Osteoblast (primary cell): ENCODE results near the gene FAM162B. TPM values are rescaled to one million over a fixed set of nuclear protein-coding genes. Genes with fewer than 3 reads are reported as not detected.
"Not testable (repeated sequence)": the region's sequence is repeated elsewhere in the genome, so short reads cannot be mapped to it uniquely, and the experiment has no call there.

Experiments used
- DNase-seq: peaks from one replicate; pipeline ENCODE4 v3.0.0; 2011; ENCODE audit warnings: low spot score, mixed read lengths; ENCODE audit not compliant: insufficient read length; ENCODE audit errors: missing footprints
- H2AFZ ChIP-seq: 2 replicates; pipeline ENCODE4 v1.6.0; 2011; ENCODE audit warnings: mild to moderate bottlenecking, low read length
- H3K27ac ChIP-seq: 2 replicates; pipeline ENCODE4 v1.5.1; 2011; ENCODE audit warnings: mild to moderate bottlenecking, low read depth, low read length, moderate library complexity
- H3K27me3 ChIP-seq: 2 replicates; pipeline ENCODE4 v1.6.0; 2012; ENCODE audit warnings: mild to moderate bottlenecking, control low read depth, inconsistent platforms, low read length, moderate library complexity; ENCODE audit not compliant: insufficient read depth
- H3K36me3 ChIP-seq: 2 replicates; pipeline ENCODE4 v1.5.1; 2011; ENCODE audit warnings: mild to moderate bottlenecking, low read length, control low read depth, moderate library complexity; ENCODE audit not compliant: insufficient read depth
- H3K4me1 ChIP-seq: 2 replicates; pipeline ENCODE4 v1.5.1; 2011; ENCODE audit warnings: mild to moderate bottlenecking, low read length, control low read depth, moderate library complexity; ENCODE audit not compliant: insufficient read depth
- H3K4me2 ChIP-seq: 2 replicates; pipeline ENCODE4 v1.6.0; 2011; ENCODE audit warnings: mild to moderate bottlenecking, low read length; ENCODE audit not compliant: insufficient read depth
- H3K4me3 ChIP-seq: fragments of 200-600 bp; sonication (generic); 3 replicates; pipeline ENCODE4 v1.5.1; 2012; ENCODE audit warnings: mild to moderate bottlenecking, low read length, inconsistent platforms; ENCODE audit not compliant: insufficient read depth
- H3K79me2 ChIP-seq: 2 replicates; pipeline ENCODE4 v1.6.0; 2012; ENCODE audit warnings: mild to moderate bottlenecking, low read length, control low read depth, inconsistent platforms; ENCODE audit not compliant: insufficient read depth
- H3K9me3 ChIP-seq: 2 replicates; pipeline ENCODE4 v1.5.1; 2011; ENCODE audit warnings: low read depth, low read length, control low read depth
- H4K20me1 ChIP-seq: 2 replicates; pipeline ENCODE4 v1.6.0; 2012; ENCODE audit warnings: mild to moderate bottlenecking, low read length, control low read depth; ENCODE audit not compliant: insufficient read depth
- total RNA-seq: library from RNA; depleted of rRNA; stranded (reverse); fragments of >200 nt; gene quantifications from 2 replicates; pipeline ENCODE4 v1.2.3, GENCODE V29; 2012
- TF ChIP-seq, protein P1 (sequence below): IDR thresholded peaks from 2 replicates; pipeline ENCODE4 v1.5.1; 2011; ENCODE audit warnings: mild to moderate bottlenecking, low read depth, low read length, moderate library complexity; ENCODE audit errors: extremely low read depth

Gene FAM162B
- total RNA-seq, 1 donor, result 0.36 TPM

DNA sequence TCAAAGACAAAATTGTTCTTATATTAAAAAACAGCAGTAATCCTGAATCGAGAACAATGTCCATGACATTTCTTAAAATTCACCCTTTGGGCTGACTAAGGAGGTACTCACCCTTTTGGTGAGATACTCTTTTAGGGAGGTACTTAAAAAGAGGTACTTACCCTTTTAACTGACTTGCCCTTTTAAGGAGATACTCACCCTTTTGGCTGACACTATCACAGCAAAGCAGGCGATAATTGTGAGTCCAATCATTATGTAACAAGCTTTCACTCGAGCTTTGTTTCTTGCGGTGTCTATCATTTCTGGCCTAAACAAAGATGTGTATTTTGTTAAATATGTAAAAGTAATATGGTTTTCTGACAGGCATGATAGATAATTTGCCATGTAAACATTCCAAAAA, 3.7 kb downstream of the FAM162B start:
- Histone ChIP-seq H3K36me3 (no peaks in the 10 kb centered on the region), H3K4me1 (no peaks in the 10 kb centered on the region), H3K4me3 (no peak overlapping the region), H3K27ac (no peak overlapping the region), H3K9me3 (no peaks in the 10 kb centered on the region), H2AFZ (peak overlapping the region; percentile 3), H3K4me2 (no peak overlapping the region), H3K79me2 (no peaks in the 10 kb centered on the region), H4K20me1 (no peaks in the 10 kb centered on the region), H3K27me3 (peaks cover 32% of the 10 kb centered on the region)
- no peak for DNase-seq
- TF ChIP-seq, protein P1, sequence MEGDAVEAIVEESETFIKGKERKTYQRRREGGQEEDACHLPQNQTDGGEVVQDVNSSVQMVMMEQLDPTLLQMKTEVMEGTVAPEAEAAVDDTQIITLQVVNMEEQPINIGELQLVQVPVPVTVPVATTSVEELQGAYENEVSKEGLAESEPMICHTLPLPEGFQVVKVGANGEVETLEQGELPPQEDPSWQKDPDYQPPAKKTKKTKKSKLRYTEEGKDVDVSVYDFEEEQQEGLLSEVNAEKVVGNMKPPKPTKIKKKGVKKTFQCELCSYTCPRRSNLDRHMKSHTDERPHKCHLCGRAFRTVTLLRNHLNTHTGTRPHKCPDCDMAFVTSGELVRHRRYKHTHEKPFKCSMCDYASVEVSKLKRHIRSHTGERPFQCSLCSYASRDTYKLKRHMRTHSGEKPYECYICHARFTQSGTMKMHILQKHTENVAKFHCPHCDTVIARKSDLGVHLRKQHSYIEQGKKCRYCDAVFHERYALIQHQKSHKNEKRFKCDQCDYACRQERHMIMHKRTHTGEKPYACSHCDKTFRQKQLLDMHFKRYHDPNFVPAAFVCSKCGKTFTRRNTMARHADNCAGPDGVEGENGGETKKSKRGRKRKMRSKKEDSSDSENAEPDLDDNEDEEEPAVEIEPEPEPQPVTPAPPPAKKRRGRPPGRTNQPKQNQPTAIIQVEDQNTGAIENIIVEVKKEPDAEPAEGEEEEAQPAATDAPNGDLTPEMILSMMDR, result no peak

DNA sequence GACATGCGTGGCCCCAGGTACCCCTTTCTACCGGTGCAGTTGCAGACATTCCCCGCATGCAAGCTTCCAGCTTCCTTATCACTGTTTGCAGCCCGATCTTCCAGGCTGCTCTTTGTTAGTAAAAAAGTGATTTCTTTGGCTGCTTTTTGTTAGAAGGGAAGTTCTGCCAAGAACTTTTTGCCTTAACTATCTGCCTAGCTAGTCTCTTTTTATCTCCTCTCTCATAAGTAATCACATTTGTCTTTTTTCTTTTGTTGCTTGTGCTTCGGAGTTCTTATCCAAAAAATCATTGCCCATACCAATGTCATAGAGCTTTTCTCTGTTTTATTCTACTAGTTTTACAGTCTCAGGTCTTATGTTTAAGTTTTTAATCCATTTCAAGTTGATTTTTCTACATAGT, 20.3 kb downstream of the FAM162B start:
- DNase-seq, result no peak
- Histone ChIP-seq H3K4me3 (no peak overlapping the region), H3K79me2 (no peaks in the 10 kb centered on the region), H3K4me2 (no peak overlapping the region), H3K36me3 (no peaks in the 10 kb centered on the region), H3K9me3 (no peaks in the 10 kb centered on the region), H4K20me1 (no peaks in the 10 kb centered on the region), H3K4me1 (no peaks in the 10 kb centered on the region), H3K27me3 (no peaks in the 10 kb centered on the region), H3K27ac (no peak overlapping the region), H2AFZ (no peak overlapping the region)
- TF ChIP-seq, protein P1, result no peak

DNA sequence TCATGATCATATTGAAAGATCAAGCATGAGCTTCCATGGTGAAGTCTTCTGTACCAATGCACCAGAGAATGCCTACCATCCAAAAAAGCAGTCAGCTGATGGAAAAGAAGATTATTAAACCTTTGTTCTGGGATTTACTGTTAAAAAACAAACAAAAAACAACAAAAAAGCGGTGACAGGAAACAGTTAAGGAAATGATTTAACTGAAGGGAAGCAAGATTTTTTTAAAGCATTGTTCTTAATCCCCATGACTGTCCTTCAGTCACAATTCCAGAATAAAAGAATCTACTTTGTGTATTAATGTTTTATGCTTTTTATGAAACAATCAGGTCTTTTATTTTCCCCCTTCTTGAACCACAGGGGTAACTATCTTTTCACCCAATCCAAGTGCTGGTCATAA, 23.9 kb downstream of the FAM162B start:
- Histone ChIP-seq H3K79me2 (no peaks in the 10 kb centered on the region), H4K20me1 (no peaks in the 10 kb centered on the region), H3K4me1 (no peaks in the 10 kb centered on the region), H3K36me3 (no peaks in the 10 kb centered on the region), H3K27me3 (no peaks in the 10 kb centered on the region), H3K27ac (no peak overlapping the region), H3K9me3 (no peaks in the 10 kb centered on the region), H2AFZ (no peak overlapping the region), H3K4me3 (no peak overlapping the region), H3K4me2 (no peak overlapping the region)
- DNase-seq, result no peak
- TF ChIP-seq, protein P1, result no peak

DNA sequence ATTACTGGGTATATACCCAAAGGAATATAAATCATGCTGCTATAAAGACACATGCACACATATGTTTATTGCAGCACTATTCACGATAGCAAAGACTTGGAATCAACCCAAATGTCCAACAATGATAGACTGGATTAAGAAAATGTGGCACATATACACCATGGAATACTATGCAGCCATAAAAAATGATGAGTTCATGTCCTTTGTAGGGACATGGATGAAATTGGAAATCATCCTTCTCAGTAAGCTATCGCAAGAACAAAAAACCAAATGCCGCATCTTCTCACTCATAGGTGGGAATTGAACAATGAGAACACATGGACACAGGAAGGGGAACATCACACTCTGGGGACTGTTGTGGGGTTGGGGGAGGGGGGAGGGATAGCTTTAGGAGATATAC, 25.0 kb downstream of the FAM162B start:
- H2AFZ ChIP-seq, H3K9me3 ChIP-seq, H3K4me3 ChIP-seq, H3K27ac ChIP-seq, DNase-seq, H3K4me1 ChIP-seq, H4K20me1 ChIP-seq, H3K79me2 ChIP-seq, H3K36me3 ChIP-seq, H3K4me2 ChIP-seq, H3K27me3 ChIP-seq: not testable (repeated sequence)
